ENCODE results near the gene MALRD1.

The MALRD1 gene

GRCh38 chr10:19778996-19779395, 730.4 kb downstream of the MALRD1 start:
- no peak for DNase-seq (ENCODE audit: low read depth)

DNA sequence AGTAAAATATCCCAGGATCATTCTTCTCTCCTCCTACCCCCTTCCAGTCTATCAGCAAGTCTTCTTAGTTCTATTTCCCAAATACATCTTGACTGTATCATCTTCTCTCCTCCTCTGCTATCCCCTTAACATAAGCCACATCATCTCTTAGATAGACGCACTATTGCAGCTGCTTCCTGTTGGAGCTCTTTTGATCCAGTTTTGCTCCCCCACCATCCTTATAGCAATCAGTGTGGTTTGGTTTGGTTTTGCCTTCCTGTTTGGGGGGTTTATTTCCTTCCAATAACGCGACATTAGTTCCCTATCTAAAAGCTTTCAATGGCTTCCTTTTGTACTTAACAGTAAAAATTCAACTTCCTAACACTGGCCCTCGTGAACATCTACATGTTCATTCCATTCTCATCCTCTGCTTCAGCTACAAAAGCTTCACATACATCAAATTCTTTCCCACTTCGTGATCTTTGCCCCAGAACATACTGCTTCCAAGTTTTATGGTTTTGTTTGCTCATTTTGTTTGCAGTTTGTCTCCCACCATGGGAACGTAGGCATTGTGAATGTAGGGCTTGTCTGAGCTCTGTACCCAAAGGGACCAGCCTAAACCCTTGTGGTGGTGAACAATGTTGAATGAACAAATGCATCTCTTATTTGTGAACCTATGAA, 734.0 kb downstream of the MALRD1 start:
- DNase-seq (ENCODE audit: low read depth) = no peak

- no peak for DNase-seq (ENCODE audit: low read depth)
These were observed 735.1 kb downstream of the MALRD1 start for GRCh38 chr10:19783721-19784120.

All from HS-27A (cell line).